Natural killer cell (primary cell): ENCODE results near the gene BIRC7. TPM values are rescaled to one million over a fixed set of nuclear protein-coding genes. Genes with fewer than 3 reads are reported as not detected.

Experiments used
- ATAC-seq, 3 donors: fragments of 150-1000 bp in 2 of 3; fragments of 200-7000 bp in 1 of 3; cut with Tn5 transposase; 1 replicate in 1 of 3; 2 replicates in 2 of 3; pipeline ENCODE4 v1.10.0; 2021; ENCODE audit warnings: mild to moderate bottlenecking in 2 of 3, moderate library complexity in 2 of 3
- DNase-seq, 2 donors: peaks; one replicate each; pipeline versions ENCODE4 v3.0.0 to v3.0.0-alpha.2; 2013 to 2021; ENCODE audit warnings: mixed read lengths in 1 of 2
- H3K27ac ChIP-seq: one replicate; pipeline ENCODE4 v1.5.1; 2013; ENCODE audit warnings: mild to moderate bottlenecking, low read length
- H3K27me3 ChIP-seq: one replicate; pipeline ENCODE4 v1.6.1; 2013; ENCODE audit warnings: low read length; ENCODE audit not compliant: control insufficient read depth, insufficient read depth
- H3K36me3 ChIP-seq: one replicate; pipeline ENCODE4 v1.6.1; 2013; ENCODE audit warnings: low read length; ENCODE audit not compliant: control insufficient read depth, insufficient read depth
- H3K4me1 ChIP-seq: one replicate; pipeline ENCODE4 v1.6.1; 2013; ENCODE audit warnings: low read length; ENCODE audit not compliant: control insufficient read depth, insufficient read depth
- H3K4me3 ChIP-seq: one replicate; pipeline ENCODE4 v1.5.1; 2013; ENCODE audit warnings: low read length
- H3K9me3 ChIP-seq: one replicate; pipeline ENCODE4 v1.6.1; 2013; ENCODE audit warnings: low read length; ENCODE audit not compliant: control insufficient read depth, insufficient read depth
- H3K27ac Mint-ChIP-seq, 2 donors: one replicate each; pipeline ENCODE4 v1.8.0; 2022; ENCODE audit warnings: mild to moderate bottlenecking in 2 of 2, mixed read lengths in 2 of 2, moderate library complexity in 1 of 2
- H3K27me3 Mint-ChIP-seq, 2 donors: one replicate each; pipeline ENCODE4 v1.8.0; 2022; ENCODE audit warnings: low read depth in 2 of 2, mixed read lengths in 2 of 2
- H3K36me3 Mint-ChIP-seq: one replicate; pipeline ENCODE4 v1.8.0; 2022; ENCODE audit warnings: mixed read lengths
- H3K4me1 Mint-ChIP-seq, 2 donors: one replicate each; pipeline ENCODE4 v1.8.0; 2022; ENCODE audit warnings: mixed read lengths in 2 of 2
- H3K4me3 Mint-ChIP-seq: one replicate; pipeline ENCODE4 v1.8.0; 2022; ENCODE audit warnings: mild to moderate bottlenecking, moderate library complexity, mixed read lengths
- H3K9me3 Mint-ChIP-seq, 2 donors: one replicate each; pipeline ENCODE4 v1.8.0; 2022; ENCODE audit warnings: mixed read lengths in 2 of 2
- WGBS: methylation state at CpG from one replicate; pipeline ENCODE4 v1.1.7; 2013; ENCODE audit warnings: missing lambda C conversion rate; ENCODE audit not compliant: insufficient coverage; 5-methylcytosine and 5-hydroxymethylcytosine counted together
- intact Hi-C: fragments of 100-400 bp; cut with micrococcal nuclease; formaldehyde crosslinking; loops from one replicate; pipeline ENCODE4 v1.14.2; 2022
- total RNA-seq, 4 donors: library from RNA; stranded (reverse); fragments of 120-200 nt in 1 of 4; gene quantifications; one replicate each; pipeline versions ENCODE4 v1.2.3 to v1.2.4, GENCODE V29; 2013 to 2022
- TF ChIP-seq, protein P1 (sequence below): fragments of 200-600 bp; IDR thresholded peaks from one replicate; pipeline ENCODE4 v1.8.0; 2022; ENCODE audit warnings: antibody characterized with exemption

Gene BIRC7
- total RNA-seq, 3 donors from 2014 or later (not counting 1 experiment from before 2014, with no cell fraction given), result not detected

GRCh38 chr20:63259734-63260460 lies 24.2 kb downstream of the BIRC7 start:
- H3K27me3 ChIP-seq, result peaks cover 6% of the 10 kb centered on the region
- peaks cover 26 to 36% of the 10 kb centered on the region in 2 donors for H3K27me3 Mint-ChIP-seq
- H3K27ac Mint-ChIP-seq, result no peak overlapping the region

DNA sequence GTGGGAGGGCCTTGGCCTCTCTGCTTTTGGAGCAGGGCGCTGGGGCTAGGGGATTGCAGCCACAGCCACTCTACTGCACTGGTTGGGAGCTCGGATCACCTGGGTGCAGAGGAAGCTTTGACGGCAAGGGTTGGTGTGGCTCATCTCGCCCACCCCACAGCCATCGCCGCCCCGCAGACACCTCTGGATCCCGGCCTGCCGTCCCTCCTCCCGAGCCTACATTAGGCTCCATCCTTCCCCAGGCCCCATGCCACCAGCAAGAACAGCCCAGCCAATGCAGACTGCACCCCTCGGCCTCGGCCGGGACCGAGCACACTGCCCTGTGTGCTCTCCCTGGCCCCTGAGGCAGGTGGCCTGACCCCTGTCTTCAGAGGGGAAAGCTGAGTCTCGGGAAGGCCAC lies 24.8 kb downstream of the BIRC7 start:
- no peaks in the 10 kb centered on the region for H3K36me3 ChIP-seq
- H3K9me3 Mint-ChIP-seq, result no peaks in the 10 kb centered on the region
- H3K36me3 Mint-ChIP-seq, result no peaks in the 10 kb centered on the region
- 90% methylated on average over 15 of the region's 15 CpGs for WGBS
- H3K27ac Mint-ChIP-seq, result no peak overlapping the region
- H3K27me3 Mint-ChIP-seq, result peaks cover 23 to 29% of the 10 kb centered on the region in 2 donors
- H3K27ac ChIP-seq, result no peak overlapping the region
- no peaks in the 10 kb centered on the region for H3K9me3 ChIP-seq
- ATAC-seq (no peak), DNase-seq (no peak)
- intact Hi-C loops, result no loop called here
- no peaks in the 10 kb centered on the region for H3K27me3 ChIP-seq
- H3K4me3 ChIP-seq, result no peak overlapping the region
- H3K4me1 Mint-ChIP-seq, result peaks cover 0 to 6% of the 10 kb centered on the region in 2 donors
- H3K4me1 ChIP-seq, result peaks cover 7% of the 10 kb centered on the region
- no peak overlapping the region for H3K4me3 Mint-ChIP-seq
- TF ChIP-seq, protein P1, sequence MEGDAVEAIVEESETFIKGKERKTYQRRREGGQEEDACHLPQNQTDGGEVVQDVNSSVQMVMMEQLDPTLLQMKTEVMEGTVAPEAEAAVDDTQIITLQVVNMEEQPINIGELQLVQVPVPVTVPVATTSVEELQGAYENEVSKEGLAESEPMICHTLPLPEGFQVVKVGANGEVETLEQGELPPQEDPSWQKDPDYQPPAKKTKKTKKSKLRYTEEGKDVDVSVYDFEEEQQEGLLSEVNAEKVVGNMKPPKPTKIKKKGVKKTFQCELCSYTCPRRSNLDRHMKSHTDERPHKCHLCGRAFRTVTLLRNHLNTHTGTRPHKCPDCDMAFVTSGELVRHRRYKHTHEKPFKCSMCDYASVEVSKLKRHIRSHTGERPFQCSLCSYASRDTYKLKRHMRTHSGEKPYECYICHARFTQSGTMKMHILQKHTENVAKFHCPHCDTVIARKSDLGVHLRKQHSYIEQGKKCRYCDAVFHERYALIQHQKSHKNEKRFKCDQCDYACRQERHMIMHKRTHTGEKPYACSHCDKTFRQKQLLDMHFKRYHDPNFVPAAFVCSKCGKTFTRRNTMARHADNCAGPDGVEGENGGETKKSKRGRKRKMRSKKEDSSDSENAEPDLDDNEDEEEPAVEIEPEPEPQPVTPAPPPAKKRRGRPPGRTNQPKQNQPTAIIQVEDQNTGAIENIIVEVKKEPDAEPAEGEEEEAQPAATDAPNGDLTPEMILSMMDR, result no peak

More at GRCh38 chr20:63259734-63260460, 24.2 kb downstream of the BIRC7 start:
- Mint-ChIP-seq H3K4me1 (peaks cover 0 to 6% of the 10 kb centered on the region in 2 donors), H3K36me3 (no peaks in the 10 kb centered on the region), H3K9me3 (no peaks in the 10 kb centered on the region), H3K4me3 (no peak overlapping the region)
- Histone ChIP-seq H3K9me3 (no peaks in the 10 kb centered on the region), H3K27ac (no peak overlapping the region), H3K4me3 (no peak overlapping the region), H3K4me1 (peaks cover 7% of the 10 kb centered on the region), H3K36me3 (no peaks in the 10 kb centered on the region)
- ATAC-seq (no peak), DNase-seq (no peak)
- 74% methylated on average over 25 of the region's 25 CpGs for WGBS
- intact Hi-C loops, result no loop called here
- TF ChIP-seq, protein P1, result no peak

DNA sequence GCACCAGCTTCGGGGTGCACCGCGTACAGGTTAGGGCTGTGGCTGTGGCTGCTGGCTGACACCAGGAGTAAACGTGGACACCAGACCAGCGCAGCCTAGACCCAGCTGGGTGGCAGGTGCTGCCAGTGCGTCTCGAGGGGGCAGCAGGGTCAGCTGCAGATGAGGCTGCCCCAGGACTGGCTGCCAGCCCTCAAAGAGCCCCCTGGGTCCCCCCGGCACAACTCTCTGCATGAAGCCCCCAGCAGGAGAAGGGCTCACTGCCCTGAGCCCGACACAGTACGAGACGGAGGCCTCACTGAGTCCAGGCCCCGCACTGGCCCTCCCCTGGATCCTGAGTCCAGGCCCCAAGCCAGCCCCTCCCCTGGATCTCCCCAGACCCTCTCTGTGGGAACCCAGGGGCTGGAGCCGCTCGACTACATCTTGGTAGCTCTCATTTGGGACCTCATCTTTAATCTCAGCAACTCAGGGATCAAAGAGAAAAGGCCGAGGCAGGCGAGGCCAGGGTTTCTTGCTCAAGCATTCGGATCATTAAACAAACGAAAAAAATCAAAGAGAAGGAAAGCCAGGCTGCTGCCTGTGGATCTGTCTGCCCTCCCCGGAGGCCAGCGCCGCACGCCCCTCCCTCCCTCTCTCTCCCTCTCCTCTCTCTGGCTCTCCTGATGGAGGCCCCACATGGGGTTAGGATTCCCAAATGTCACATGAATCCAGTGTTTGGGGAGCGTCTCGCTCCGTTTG lies 25.5 kb downstream of the BIRC7 start:
- no peak for ATAC-seq
- Histone ChIP-seq H3K27ac (no peak overlapping the region), H3K9me3 (no peaks in the 10 kb centered on the region), H3K4me1 (peaks cover 7% of the 10 kb centered on the region), H3K4me3 (no peak overlapping the region), H3K27me3 (no peaks in the 10 kb centered on the region), H3K36me3 (no peaks in the 10 kb centered on the region)
- Mint-ChIP-seq H3K9me3 (no peaks in the 10 kb centered on the region), H3K27ac (no peak overlapping the region), H3K36me3 (no peaks in the 10 kb centered on the region), H3K27me3 (peaks cover 22% of the 10 kb centered on the region in 2 donors), H3K4me1 (peaks cover 0 to 6% of the 10 kb centered on the region in 2 donors), H3K4me3 (no peak overlapping the region)
- no peak for DNase-seq
- TF ChIP-seq, protein P1, result no peak
- 67% methylated on average over 25 of the region's 25 CpGs for WGBS
- intact Hi-C loops, result no loop called here
